ENCODE results near the gene GPC1. TPM values are rescaled to one million over a fixed set of nuclear protein-coding genes. Genes with fewer than 3 reads are reported as not detected.
A peak's percentile ranks its signal among the peaks of the same experiment; 100 is the strongest.
"Not testable (repeated sequence)": the region's sequence is repeated elsewhere in the genome, so short reads cannot be mapped to it uniquely, and the experiment has no call there.

Gene GPC1
- total RNA-seq, 4 donors from 2014 or later, result 112 to 188 (median 180) TPM

DNA sequence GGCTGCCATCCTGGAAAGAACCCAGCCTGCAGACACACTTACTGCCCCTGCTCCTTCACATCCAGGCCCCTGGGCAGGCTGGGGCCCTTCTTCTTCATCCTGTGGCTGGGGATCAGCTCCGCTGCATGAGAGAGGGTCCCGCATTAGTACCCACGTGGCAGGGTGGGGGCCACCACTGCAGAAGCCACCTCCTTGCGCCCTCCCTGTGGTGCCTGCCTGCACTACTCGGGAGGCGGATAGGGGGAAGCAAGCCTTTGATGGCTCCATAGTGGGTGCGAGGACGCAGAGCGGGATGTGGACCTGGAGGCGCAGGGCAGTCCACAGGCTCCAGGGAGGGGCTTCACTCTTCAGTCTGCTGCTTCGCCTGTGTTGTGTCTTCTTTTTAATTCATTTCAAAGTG, 46.7 kb downstream of the GPC1 start:
- Histone ChIP-seq H3K27me3 (no peaks in the 10 kb centered on the region), H3K9me3 (no peaks in the 10 kb centered on the region), H3K27ac (no peak overlapping the region), H3K4me1 (no peaks in the 10 kb centered on the region), H3K4me3 (no peak overlapping the region), H3K36me3 (no peaks in the 10 kb centered on the region)
- no peak for ATAC-seq
- DNase-seq, result no peak
- intact Hi-C loops (cut with DNase I; ENCODE audit: low total_unique reads) (no loop called here), in situ Hi-C loops (cut with MboI; ENCODE audit: low sequenced_read_pairs in 4 of 4) (no loop called here)
- TF ChIP-seq, protein P1, sequence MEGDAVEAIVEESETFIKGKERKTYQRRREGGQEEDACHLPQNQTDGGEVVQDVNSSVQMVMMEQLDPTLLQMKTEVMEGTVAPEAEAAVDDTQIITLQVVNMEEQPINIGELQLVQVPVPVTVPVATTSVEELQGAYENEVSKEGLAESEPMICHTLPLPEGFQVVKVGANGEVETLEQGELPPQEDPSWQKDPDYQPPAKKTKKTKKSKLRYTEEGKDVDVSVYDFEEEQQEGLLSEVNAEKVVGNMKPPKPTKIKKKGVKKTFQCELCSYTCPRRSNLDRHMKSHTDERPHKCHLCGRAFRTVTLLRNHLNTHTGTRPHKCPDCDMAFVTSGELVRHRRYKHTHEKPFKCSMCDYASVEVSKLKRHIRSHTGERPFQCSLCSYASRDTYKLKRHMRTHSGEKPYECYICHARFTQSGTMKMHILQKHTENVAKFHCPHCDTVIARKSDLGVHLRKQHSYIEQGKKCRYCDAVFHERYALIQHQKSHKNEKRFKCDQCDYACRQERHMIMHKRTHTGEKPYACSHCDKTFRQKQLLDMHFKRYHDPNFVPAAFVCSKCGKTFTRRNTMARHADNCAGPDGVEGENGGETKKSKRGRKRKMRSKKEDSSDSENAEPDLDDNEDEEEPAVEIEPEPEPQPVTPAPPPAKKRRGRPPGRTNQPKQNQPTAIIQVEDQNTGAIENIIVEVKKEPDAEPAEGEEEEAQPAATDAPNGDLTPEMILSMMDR (IDR thresholded peaks at IDR 0.05 in 4 of 5, conservative IDR thresholded peaks at IDR 0.05 in 1 of 5), result no peak
- no peak for TF ChIP-seq POLR2A (IDR thresholded peaks at IDR 0.05)

DNA sequence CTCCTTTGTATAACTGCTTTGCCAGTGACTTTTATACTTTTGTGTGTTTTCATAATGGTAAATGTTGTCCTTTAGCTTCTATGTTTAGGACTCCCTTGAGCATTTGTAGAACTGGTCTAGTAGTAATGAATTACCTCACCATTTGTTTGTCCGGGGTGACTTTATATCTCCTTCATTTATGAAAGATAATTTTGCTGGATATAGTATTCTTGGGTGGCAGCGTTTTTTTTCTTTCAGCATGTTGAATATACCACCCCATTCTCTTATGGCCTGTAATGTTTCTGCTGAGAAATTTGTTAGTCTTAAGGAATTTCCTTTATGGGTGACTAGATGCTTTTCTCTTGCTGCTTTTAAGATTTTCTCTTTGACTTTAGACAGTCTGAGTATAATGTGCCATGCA, 56.0 kb downstream of the GPC1 start:
- no peak overlapping the region for H3K27ac ChIP-seq
- intact Hi-C loops (cut with DNase I; ENCODE audit: low total_unique reads), result no loop called here
- H3K4me3 ChIP-seq, result no peak overlapping the region
- no peaks in the 10 kb centered on the region for H3K27me3 ChIP-seq
- TF ChIP-seq POLR2A (IDR thresholded peaks at IDR 0.05), result no peak
- TF ChIP-seq, protein P1 (IDR thresholded peaks at IDR 0.05 in 4 of 5, conservative IDR thresholded peaks at IDR 0.05 in 1 of 5), result no peak
- H3K4me1 ChIP-seq, result no peaks in the 10 kb centered on the region
- DNase-seq (no peak), ATAC-seq (no peak)
- peaks cover 0 to 1% of the 10 kb centered on the region in 2 donors for H3K36me3 ChIP-seq
- in situ Hi-C loops (cut with MboI; ENCODE audit: low sequenced_read_pairs in 4 of 4), result no loop called here
- no peaks in the 10 kb centered on the region for H3K9me3 ChIP-seq

DNA sequence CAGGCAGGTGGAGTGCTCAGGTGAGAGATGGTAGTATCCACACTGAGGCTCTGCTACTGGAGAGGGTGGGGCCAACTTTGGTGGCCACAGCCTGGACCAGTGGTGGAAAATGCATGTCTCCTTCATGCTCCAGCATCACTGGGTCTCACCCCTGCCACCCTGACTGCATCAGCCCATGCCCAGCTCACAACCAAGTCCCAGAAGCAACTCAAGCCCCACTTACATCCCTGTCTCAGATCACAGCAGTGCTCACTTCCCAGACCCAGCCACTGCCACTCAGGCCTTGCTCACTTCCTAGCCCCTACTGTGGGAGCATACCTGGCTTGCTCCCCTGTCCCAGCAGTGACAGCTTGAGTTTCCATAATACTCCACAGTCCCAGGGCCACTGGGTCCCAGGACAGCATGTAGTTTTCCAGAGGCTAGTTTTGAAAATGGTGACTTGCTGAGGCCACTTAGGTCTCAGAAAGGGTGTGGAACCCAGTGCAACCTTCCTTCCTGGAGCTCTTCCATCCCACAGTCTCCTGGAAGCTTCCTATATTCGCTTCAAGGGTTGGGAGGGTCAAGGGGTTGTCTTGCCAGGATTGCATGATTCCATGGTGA, 58.8 kb downstream of the GPC1 start:
- H3K4me1 ChIP-seq, result no peaks in the 10 kb centered on the region
- no peaks in the 10 kb centered on the region for H3K9me3 ChIP-seq
- H3K4me3 ChIP-seq, result no peak overlapping the region
- in situ Hi-C loops (cut with MboI; ENCODE audit: low sequenced_read_pairs in 4 of 4), result no loop called here
- H3K27me3 ChIP-seq, result no peaks in the 10 kb centered on the region
- ATAC-seq (no peak), DNase-seq (no peak)
- intact Hi-C loops (cut with DNase I; ENCODE audit: low total_unique reads), result no loop called here
- TF ChIP-seq, protein P1 (IDR thresholded peaks at IDR 0.05 in 4 of 5, conservative IDR thresholded peaks at IDR 0.05 in 1 of 5), result no peak
- TF ChIP-seq POLR2A (IDR thresholded peaks at IDR 0.05), result no peak
- no peak overlapping the region for H3K27ac ChIP-seq
- peaks cover 0 to 9% of the 10 kb centered on the region in 2 donors for H3K36me3 ChIP-seq

DNA sequence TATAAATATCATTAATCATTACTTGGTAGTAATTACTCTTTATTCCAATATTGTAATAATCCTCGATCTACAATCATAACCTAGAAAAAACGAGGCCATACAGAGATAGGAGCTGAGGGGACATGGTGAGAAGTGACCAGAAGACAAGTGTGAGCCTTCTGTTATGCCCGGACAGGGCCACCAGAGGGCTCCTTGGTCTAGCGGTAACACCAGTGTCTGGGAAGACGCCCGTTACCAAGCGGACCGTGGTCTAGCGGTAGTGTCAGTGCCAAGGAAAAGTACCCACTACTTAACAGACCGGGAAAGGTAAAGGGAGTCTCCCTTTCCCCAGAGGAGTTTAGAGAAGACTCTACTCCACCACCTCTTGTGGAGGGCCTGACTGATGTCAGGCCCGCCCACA, 59.5 kb downstream of the GPC1 start:
- not testable (repeated sequence) for H3K4me3 ChIP-seq

DNA sequence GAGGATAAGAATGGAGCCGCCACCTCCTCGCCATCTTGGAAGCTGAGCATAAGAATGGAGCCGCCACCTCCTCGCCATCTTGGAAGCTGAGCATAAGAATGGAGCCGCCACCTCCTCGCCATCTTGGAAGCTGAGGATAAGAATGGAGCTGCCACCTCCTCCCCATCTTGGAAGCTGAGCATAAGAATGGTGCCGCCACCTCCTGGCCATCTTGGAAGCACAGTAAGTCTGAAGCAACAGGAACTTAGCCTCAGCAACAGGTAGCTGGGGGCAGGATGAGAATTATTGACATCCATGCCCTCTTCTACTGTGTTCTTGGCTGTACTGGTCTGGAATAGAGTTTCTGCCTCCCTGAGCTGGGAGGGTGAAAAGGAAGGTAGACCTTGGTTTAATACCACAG, 61.6 kb downstream of the GPC1 start:
- ATAC-seq; H3K27ac ChIP-seq; H3K4me3 ChIP-seq; DNase-seq; H3K4me1 ChIP-seq; in situ Hi-C loops (cut with MboI; ENCODE audit: low sequenced_read_pairs in 4 of 4); H3K27me3 ChIP-seq; intact Hi-C loops (cut with DNase I; ENCODE audit: low total_unique reads); H3K36me3 ChIP-seq; H3K9me3 ChIP-seq: not testable (repeated sequence)

More for the DNA sequence above, 59.5 kb downstream of the GPC1 start:
- H3K4me1 ChIP-seq; H3K27ac ChIP-seq; in situ Hi-C loops (cut with MboI; ENCODE audit: low sequenced_read_pairs in 4 of 4); intact Hi-C loops (cut with DNase I; ENCODE audit: low total_unique reads); H3K36me3 ChIP-seq; ATAC-seq; H3K27me3 ChIP-seq; H3K9me3 ChIP-seq; DNase-seq: not testable (repeated sequence)
- TF ChIP-seq, protein P1 (IDR thresholded peaks at IDR 0.05 in 4 of 5, conservative IDR thresholded peaks at IDR 0.05 in 1 of 5), result peak in 2 of 5 experiments; percentile 15 to 24
